Stimulated activated effector memory CD8-positive, alpha-beta T cell treated with anti-CD3 and anti-CD28 coated beads, Interleukin-12 subunit alpha, Interleukin-12 subunit beta, amount 100 ng/mL, for 72 hours (primary cell): ENCODE data around the gene ACTA2.

ENCODE experiments used
- ATAC-seq: fragments of 150-1000 bp; cut with Tn5 transposase; 2 replicates; pipeline ENCODE4 v1.10.0; 2021
- DNase-seq, 2 donors: peaks; one replicate each; pipeline ENCODE4 v3.0.0; 2021 to 2022; ENCODE audit warnings: low spot score in 2 of 2
- H3K27ac Mint-ChIP-seq: one replicate; pipeline ENCODE4 v1.8.0; 2022; ENCODE audit warnings: mild to moderate bottlenecking, mixed read lengths
- H3K36me3 Mint-ChIP-seq: one replicate; pipeline ENCODE4 v1.8.0; 2022; ENCODE audit warnings: mild to moderate bottlenecking, mixed read lengths
- H3K4me1 Mint-ChIP-seq: one replicate; pipeline ENCODE4 v1.8.0; 2022; ENCODE audit warnings: mixed read lengths
- H3K4me3 Mint-ChIP-seq: one replicate; pipeline ENCODE4 v1.8.0; 2022; ENCODE audit warnings: mild to moderate bottlenecking, mixed read lengths
- H3K9me3 Mint-ChIP-seq: one replicate; pipeline ENCODE4 v1.8.0; 2022; ENCODE audit warnings: mixed read lengths

The ACTA2 gene

DNA sequence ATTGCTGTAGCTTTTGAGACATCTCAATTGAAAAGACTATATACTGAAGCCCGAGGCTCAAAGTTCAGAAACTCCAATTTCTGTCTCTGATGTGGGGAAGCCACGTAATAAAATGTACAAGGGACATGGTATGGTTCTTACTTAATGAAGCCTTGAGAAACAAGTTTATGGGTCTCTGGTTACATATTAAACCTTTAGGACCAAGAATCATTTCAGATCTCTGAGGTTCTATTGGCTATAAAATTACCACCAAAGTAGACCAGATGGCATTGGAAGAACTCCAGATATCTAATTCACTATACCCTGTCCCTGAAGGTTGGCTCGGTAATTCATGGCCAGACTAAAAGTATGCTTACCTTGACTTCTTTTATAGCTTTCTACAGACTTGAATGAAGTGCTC lies 48.9 kb downstream of the ACTA2 start:
- ATAC-seq: no peak
- Mint-ChIP-seq H3K4me3 (no peak overlapping the region), H3K4me1 (peaks cover 25% of the 10 kb centered on the region), H3K9me3 (no peaks in the 10 kb centered on the region), H3K36me3 (peaks cover 75% of the 10 kb centered on the region), H3K27ac (peak overlapping the region; percentile 48)
- no peak for DNase-seq

DNA sequence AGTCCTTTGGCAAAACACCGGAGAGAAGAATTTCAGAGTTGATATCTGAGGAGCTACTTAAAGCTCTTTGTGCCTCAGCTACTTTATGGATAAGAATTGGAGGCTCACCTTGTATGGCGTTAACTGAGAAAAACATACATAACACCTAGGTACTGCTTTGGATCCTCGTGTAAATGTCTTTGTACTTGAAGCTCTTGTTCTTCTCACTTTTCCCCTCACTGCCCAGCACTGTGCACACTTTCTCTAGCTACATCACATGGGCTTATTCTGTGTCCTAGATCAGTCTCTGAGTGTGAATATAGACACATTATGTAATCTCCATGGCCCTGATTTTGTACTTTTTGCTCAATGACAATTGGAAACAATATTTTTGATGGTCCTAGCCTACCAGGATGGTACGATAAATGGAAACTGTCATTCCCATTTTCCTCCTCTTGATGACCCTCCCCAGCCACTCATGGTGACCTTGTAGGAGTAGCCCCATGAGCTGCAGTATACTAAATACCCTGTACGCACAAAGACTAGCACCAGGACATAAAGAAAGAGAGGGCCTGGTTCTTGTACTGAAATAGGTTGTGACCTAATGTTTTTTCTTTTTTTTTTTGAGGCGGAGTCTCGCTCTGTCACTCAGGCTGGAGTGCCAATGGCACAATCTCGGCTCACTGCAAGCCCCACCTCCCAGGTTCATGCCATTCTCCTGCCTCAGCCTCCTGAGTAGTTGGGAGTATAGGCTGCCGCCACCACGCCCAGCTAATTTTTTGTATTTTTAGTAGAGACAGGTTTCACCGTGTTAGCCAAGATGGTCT lies 50.4 kb downstream of the ACTA2 start:
- DNase-seq (no peak), ATAC-seq (peak; percentile 33)
- H3K4me1 Mint-ChIP-seq: peaks cover 38% of the 10 kb centered on the region
- H3K4me3 Mint-ChIP-seq: peak overlapping the region; percentile 34
- peak overlapping the region; percentile 58 for H3K27ac Mint-ChIP-seq
- no peaks in the 10 kb centered on the region for H3K9me3 Mint-ChIP-seq
- H3K36me3 Mint-ChIP-seq: peaks cover 59% of the 10 kb centered on the region

DNA sequence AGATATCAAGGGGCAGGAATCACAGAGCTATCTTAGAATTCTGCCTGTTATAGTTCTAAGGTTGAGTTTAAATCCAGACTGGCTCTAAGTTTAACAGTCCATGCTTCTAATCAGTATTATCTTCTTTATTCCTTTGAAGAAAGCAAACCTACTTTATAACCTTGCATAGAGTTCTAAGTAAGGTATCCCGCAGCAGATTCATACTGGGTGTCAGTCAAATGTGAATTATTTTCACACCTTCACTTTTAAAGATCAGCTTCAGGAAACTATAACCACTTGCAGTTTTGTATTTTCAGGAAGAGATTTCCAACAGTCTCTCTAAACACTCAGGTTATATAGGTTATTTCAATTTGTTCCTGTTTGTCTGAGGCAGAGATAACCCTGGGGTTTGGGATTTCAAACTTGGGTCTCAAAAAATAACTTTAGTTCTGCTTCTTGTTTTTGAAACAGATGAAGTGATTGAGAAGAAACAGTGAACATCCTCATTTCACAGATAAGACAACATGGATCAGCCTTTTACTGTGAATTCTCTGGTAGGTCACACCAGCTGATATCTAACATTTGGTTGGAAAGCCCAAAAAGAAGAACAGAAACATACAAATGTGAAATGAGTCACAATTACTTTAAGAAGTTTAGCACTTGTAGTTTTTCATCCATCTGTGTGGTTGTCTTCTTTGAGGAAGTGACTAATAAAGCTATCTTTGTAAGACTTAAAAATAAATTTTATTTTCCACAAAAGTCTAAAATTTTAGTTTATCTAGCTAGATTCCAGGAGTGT lies 51.2 kb downstream of the ACTA2 start:
- peak overlapping the region; percentile 34 for H3K4me3 Mint-ChIP-seq
- H3K4me1 Mint-ChIP-seq: peaks cover 46% of the 10 kb centered on the region
- H3K36me3 Mint-ChIP-seq: peaks cover 51% of the 10 kb centered on the region
- DNase-seq: no peak
- peak overlapping the region; percentile 58 for H3K27ac Mint-ChIP-seq
- H3K9me3 Mint-ChIP-seq: no peaks in the 10 kb centered on the region
- peak; percentile 81 for ATAC-seq

DNA sequence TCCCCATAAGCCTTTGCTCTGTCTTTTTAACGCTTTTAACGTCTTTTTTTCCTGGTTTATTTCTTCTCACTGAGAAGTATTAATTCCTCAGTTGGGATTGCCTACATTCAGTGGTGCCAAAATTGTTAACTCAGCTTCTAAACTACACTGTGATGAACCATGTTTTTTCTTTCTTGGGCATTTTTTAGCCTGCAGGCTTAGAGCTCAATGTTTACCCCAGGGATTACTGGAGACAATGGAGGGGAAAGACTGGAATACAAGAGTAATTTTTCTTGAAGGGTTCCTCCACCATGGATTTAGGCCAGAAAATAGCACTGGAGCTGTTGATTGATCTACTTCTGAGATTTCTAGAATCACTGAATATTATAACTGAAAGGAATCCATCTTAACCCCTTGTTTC lies 52.7 kb downstream of the ACTA2 start:
- H3K9me3 Mint-ChIP-seq: no peaks in the 10 kb centered on the region
- no peak overlapping the region for H3K27ac Mint-ChIP-seq
- H3K4me1 Mint-ChIP-seq: peaks cover 47% of the 10 kb centered on the region
- ATAC-seq (no peak), DNase-seq (no peak)
- H3K4me3 Mint-ChIP-seq: no peak overlapping the region
- peaks cover 37% of the 10 kb centered on the region for H3K36me3 Mint-ChIP-seq

DNA sequence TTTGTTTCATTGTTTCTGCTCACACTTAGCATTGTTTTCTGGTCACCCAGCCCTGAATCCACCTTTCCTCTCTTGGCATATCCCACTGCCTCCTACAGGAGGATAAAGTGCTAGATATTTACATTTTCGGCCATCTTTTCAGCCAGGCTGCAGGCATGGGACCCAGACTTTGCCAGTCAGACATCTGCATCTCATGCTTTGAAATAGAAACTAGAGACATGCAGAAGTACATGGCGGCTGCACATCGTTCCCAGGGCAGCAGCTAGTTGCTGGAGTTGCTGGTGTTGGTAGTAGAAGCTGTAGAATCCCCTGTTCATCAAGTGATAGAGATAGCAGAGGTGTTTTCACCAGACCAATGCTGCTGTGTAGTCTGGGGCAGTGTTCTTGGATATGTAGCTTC lies 53.8 kb downstream of the ACTA2 start:
- H3K27ac Mint-ChIP-seq: no peak overlapping the region
- peaks cover 25% of the 10 kb centered on the region for H3K36me3 Mint-ChIP-seq
- DNase-seq (no peak), ATAC-seq (no peak)
- H3K4me1 Mint-ChIP-seq: peaks cover 47% of the 10 kb centered on the region
- H3K4me3 Mint-ChIP-seq: no peak overlapping the region
- no peaks in the 10 kb centered on the region for H3K9me3 Mint-ChIP-seq

DNA sequence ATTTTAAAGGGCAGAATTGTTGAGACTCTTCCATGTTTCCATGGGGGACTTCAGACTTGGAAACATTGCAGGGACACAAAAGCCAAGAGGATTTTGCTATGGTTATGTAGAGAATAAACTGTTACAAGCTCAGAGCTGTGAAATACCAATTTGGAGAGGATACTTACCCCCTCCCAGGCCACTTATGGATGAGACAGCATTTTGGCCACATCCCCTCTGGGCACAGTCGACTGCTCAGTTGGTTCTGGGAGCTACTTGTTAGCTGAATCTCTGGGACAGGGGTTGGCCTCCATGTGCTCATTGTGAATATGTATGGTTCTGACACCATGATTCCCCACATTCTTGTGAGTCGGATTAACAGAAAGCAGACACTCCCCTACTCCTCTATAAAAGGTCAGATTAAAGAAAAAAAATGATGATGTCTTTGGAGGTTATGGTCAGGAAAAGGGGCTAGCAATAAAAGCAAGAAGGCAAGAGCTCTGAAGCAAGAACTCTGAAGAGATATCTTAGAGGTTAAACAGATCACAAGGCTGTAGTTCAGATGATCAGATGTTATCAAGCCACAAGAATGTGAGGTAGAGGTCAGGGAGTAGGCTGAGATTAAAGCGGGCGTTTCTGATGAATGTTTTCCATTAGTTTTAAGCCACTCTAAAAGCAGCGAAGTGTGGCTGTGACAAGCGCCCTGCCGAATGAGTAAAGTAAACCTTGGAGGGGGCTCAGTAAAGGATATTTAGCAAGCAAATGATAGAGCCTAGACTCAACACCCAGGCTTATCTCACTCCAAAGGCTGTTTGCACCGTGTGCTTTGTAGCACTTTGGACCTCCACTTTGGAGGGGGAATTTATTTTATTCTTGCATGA lies 55.3 kb downstream of the ACTA2 start:
- peak overlapping the region; percentile 10 for H3K27ac Mint-ChIP-seq
- ATAC-seq: peak; percentile 78
- peaks cover 15% of the 10 kb centered on the region for H3K36me3 Mint-ChIP-seq
- H3K4me1 Mint-ChIP-seq: peaks cover 48% of the 10 kb centered on the region
- H3K4me3 Mint-ChIP-seq: peak overlapping the region; percentile 15
- H3K9me3 Mint-ChIP-seq: no peaks in the 10 kb centered on the region
- DNase-seq: no peak

DNA sequence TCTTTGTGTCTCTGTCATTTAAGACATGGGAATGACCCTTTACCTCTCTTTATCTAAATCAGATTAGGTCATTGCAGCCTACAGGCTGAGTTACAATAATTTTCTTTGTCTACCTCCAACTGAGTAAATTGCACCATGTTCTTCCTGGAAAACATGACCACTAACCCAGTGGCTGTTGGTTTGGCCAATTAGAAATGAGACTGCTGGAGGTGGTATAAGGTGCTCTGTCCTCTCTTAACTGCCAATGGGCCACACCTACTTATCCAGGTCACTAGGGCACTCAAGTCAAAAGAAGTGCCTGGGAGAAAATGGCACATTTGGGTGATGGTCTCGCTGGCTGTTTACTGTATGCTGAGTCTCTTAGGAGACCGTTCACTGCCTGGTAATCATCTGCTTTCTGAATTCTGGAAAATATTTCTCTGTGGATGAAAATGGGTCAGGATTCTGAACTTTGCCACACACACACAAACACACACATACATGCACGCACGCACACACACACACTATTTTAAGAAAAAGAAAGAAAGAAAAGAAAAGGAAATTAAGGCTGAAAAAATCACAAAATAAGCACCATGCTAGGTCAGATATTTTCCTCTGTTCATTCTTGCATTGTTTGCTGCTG lies 56.1 kb downstream of the ACTA2 start:
- Mint-ChIP-seq H3K4me1 (peaks cover 48% of the 10 kb centered on the region), H3K27ac (no peak overlapping the region), H3K4me3 (peak overlapping the region; percentile 15)

DNA sequence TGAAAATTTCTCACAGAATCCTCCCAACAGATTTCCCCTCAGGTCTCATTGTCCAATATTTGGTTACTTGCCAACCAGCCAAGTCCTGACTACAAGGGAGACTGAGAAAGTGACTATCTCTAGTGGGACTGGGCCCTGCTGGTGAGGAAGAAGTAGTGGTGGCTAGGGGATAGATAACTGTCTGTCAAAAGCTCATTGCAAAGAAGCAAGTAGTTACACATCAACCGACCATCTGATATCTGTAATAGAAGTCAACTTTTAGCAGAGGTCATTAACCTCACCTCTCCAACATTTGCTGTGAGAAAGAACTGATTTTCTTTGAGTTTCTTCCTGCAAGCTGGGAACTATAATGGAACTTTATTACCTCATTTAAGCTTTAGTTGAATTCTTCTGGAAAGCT lies 57.3 kb downstream of the ACTA2 start:
- Mint-ChIP-seq H3K4me3 (no peak overlapping the region), H3K36me3 (peaks cover 4% of the 10 kb centered on the region), H3K27ac (no peak overlapping the region), H3K4me1 (peaks cover 44% of the 10 kb centered on the region), H3K9me3 (no peaks in the 10 kb centered on the region)
- DNase-seq: no peak
- ATAC-seq: no peak

More for the DNA sequence above, 56.1 kb downstream of the ACTA2 start:
- no peak for DNase-seq
- no peaks in the 10 kb centered on the region for H3K9me3 Mint-ChIP-seq
- ATAC-seq: no peak
- H3K36me3 Mint-ChIP-seq: peaks cover 7% of the 10 kb centered on the region

DNA sequence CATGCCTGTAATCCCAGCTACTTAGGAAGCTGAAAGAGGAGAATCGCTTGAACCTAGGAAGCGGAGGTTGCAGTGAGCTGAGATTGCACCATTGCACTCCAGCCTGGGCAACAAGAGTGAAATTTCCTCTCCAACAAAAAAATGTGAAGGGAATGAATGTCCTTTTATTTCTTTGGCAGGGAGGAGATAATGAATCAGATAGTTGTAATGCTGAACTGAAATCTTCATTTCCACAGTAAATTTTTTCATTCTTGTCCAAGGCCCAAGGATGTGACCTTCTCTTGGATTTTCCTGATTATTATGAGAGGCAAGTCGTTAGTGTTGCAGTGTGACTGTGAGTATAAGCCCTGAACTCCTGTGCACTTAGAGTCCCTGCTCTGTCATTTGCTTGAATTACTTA lies 59.0 kb downstream of the ACTA2 start:
- H3K4me1 Mint-ChIP-seq: peaks cover 49% of the 10 kb centered on the region
- ATAC-seq: no peak

DNA sequence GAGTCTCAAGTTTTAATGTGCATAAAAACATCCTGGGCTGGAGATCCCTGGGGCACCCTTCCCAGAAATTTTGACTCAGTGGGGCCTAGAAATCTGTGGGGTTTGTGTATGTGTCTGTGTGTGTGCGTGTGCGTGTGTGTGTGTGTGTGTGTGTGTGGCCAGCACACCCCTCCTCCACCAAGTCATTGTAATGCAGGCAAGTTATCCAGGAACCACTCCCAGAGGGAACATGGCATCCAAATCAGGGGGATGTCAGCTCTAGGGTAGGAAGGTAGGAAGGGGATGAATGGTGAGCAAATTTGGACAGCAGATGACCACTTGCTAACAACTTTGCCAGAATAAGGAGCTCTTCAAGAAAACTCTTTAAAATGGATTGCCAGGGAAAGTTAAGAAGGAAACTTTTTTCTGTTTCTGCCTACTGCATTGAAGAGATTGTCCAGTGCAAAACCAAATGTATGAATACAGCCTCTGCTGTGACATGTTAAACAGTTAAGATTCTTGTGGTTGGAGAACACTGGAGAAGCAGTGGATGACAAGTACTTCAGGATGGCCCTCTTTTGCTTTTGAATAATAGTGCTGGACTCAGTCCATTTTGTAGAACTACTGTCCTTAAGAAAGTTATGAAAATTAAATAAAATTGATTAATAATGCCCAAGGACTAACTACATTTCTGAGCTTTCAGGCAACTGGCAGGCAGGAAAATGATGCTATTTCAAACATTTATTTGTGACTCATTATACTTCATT lies 60.2 kb downstream of the ACTA2 start:
- H3K27ac Mint-ChIP-seq: no peak overlapping the region
- H3K4me1 Mint-ChIP-seq: peaks cover 47% of the 10 kb centered on the region
- no peak overlapping the region for H3K4me3 Mint-ChIP-seq
- no peaks in the 10 kb centered on the region for H3K9me3 Mint-ChIP-seq
- H3K36me3 Mint-ChIP-seq: peaks cover 4% of the 10 kb centered on the region
- no peak for ATAC-seq
- DNase-seq: no peak

More for the DNA sequence above, 59.0 kb downstream of the ACTA2 start:
- no peak overlapping the region for H3K4me3 Mint-ChIP-seq
- DNase-seq: no peak
- H3K27ac Mint-ChIP-seq: no peak overlapping the region
- no peaks in the 10 kb centered on the region for H3K9me3 Mint-ChIP-seq
- H3K36me3 Mint-ChIP-seq: peaks cover 4% of the 10 kb centered on the region

DNA sequence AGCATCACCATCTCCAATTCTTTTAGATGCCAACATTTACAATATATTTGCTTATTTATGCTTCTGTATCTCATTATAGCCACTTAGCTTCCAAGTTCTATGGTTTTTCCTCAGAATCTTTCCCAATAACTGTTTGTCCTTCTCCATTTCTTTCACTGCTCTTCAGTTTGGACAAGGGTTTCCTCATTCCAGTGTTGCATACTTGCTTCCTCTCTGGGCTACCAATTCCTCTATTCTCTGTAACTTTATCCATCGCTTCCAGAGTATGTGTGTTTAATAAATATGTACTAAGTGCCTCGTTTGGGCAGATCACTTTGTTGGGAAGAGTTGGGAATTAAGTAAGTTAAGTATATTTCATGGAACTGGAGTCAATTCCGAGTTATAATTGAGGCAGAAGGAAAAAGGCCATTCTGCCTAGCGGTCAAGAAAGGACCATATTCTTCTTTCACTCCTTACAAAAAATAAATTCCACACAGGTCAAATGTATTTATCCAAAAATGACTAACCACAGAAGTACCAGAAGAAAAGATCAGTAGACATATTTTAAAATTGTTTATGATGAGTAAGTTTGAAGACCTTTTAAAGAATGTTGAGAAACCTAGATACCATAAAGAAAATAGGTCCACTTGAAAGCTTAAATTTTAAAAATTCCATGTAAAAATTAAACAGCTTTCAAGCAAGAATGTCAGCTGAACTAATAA lies 61.7 kb downstream of the ACTA2 start:
- DNase-seq (no peak), ATAC-seq (no peak)
- Mint-ChIP-seq H3K4me1 (peaks cover 39% of the 10 kb centered on the region), H3K36me3 (peaks cover 4% of the 10 kb centered on the region), H3K4me3 (no peak overlapping the region), H3K9me3 (no peaks in the 10 kb centered on the region), H3K27ac (no peak overlapping the region)

DNA sequence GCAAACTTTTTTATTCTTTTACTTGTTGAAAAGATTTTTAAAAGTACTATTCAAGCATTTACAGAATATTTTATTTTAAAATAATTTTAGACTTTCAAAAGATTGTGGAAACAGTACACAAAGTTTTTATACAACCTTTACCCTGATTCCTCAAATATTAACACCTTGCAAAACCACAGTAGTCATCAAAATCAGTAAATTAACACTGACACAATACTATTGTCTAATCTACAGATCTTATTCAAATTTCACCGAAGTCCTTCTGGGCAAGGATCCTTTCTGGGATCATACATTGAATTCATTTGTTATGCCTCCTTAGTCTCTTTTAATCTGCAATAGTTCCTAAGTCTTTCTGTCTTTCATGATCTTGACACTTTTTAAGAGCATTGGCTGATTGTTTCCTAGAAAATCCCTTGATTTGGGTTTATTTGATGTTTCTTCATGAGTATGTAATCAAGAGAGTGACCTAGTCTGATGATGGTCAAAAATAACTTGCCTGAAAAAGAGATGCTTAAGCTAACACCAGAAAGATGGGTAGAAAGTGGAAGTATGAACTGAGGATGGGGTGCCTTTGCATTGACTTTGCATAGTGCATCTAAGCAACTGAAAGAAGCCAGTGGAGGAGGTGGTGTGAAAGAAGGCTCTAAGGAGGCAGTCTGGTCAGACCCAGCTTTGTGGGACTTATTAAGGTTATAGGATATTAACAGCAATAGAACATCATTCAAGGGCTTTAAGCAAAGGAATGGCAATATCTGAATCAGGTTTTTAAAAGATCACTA lies 62.8 kb downstream of the ACTA2 start:
- no peak overlapping the region for H3K27ac Mint-ChIP-seq
- H3K4me1 Mint-ChIP-seq: peaks cover 49% of the 10 kb centered on the region

DNA sequence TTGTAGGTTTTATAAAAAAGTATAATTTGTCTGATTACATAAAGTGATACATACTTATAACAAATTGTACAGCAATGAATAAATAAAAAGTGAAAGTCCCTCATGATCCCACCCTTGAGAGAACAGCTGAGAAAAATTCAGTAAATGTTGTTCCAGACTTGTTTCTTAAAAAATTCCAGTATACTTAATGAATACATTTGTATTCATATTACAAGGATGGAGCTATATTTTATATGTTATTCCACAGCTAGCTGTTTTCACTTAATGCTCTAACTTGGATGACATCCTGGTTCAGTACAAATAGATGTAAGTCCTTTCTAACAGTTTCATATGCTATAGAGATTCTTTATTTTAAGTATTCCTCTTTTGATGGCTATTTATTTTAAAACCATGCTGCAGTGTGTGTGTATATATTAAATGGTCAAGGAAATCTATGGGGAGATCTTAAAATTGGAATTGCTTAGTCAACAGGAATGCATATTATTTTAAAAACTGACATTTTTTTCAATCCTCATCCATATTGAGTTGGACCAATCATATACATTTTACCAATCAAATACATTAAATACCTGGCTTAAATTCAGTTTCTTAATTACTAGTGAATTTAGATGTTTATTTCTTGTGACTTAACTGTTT lies 63.6 kb downstream of the ACTA2 start:
- H3K36me3 Mint-ChIP-seq: peaks cover 4% of the 10 kb centered on the region
- H3K27ac Mint-ChIP-seq: no peak overlapping the region
- ATAC-seq (no peak), DNase-seq (no peak)
- no peak overlapping the region for H3K4me3 Mint-ChIP-seq
- peaks cover 56% of the 10 kb centered on the region for H3K4me1 Mint-ChIP-seq
- H3K9me3 Mint-ChIP-seq: no peaks in the 10 kb centered on the region

More for the DNA sequence above, 62.8 kb downstream of the ACTA2 start:
- no peaks in the 10 kb centered on the region for H3K9me3 Mint-ChIP-seq
- DNase-seq: no peak
- ATAC-seq: no peak
- H3K4me3 Mint-ChIP-seq: no peak overlapping the region
- peaks cover 4% of the 10 kb centered on the region for H3K36me3 Mint-ChIP-seq
